RWPE2 (cell line): ENCODE measurements around the gene SLC48A1.

Source experiments
- ATAC-seq: fragments of 200-7000 bp; cut with Tn5 transposase; 3 replicates; pipeline ENCODE4 v1.9.1; 2021; ENCODE audit warnings: low read depth
- DNase-seq: peaks from one replicate; pipeline ENCODE4 v3.0.0-alpha.2; 2020; ENCODE audit warnings: low spot score
- H3K27ac ChIP-seq: fragments of 450-650 bp; 2 replicates; pipeline ENCODE4 v1.5.1; 2017; ENCODE audit warnings: mild to moderate bottlenecking; ENCODE audit not compliant: poor library complexity, severe bottlenecking
- H3K27me3 ChIP-seq: fragments of 250-450 bp; sonication (Bioruptor Pico); 2 replicates; pipeline ENCODE4 v1.5.1; 2021; ENCODE audit warnings: mild to moderate bottlenecking, moderate library complexity; ENCODE audit not compliant: insufficient read depth, poor library complexity, severe bottlenecking
- H3K36me3 ChIP-seq: fragments of 250-450 bp; sonication (Bioruptor Pico); 2 replicates; pipeline ENCODE4 v1.5.1; 2020; ENCODE audit warnings: low read depth, mild to moderate bottlenecking, moderate library complexity
- H3K4me1 ChIP-seq: fragments of 250-450 bp; sonication (Bioruptor Pico); 2 replicates; pipeline ENCODE4 v1.5.1; 2021; ENCODE audit warnings: mild to moderate bottlenecking, moderate library complexity; ENCODE audit not compliant: insufficient read depth, poor library complexity, severe bottlenecking
- H3K4me3 ChIP-seq: fragments of 250-450 bp; sonication (Bioruptor Pico); 2 replicates; pipeline ENCODE4 v1.5.1; 2021; ENCODE audit warnings: mild to moderate bottlenecking, moderate library complexity; ENCODE audit not compliant: severe bottlenecking
- H3K9me3 ChIP-seq: fragments of 250-450 bp; sonication (Bioruptor Pico); 2 replicates; pipeline ENCODE4 v1.5.1; 2021; ENCODE audit warnings: mild to moderate bottlenecking, moderate library complexity; ENCODE audit not compliant: severe bottlenecking
- TF ChIP-seq, protein P1 (sequence below): fragments of 450-650 bp; IDR thresholded peaks from one replicate; pipeline ENCODE4 v1.5.1; 2017; ENCODE audit warnings: mild to moderate bottlenecking, moderate library complexity; ENCODE audit not compliant: poor library complexity, severe bottlenecking

SLC48A1 gene

DNA sequence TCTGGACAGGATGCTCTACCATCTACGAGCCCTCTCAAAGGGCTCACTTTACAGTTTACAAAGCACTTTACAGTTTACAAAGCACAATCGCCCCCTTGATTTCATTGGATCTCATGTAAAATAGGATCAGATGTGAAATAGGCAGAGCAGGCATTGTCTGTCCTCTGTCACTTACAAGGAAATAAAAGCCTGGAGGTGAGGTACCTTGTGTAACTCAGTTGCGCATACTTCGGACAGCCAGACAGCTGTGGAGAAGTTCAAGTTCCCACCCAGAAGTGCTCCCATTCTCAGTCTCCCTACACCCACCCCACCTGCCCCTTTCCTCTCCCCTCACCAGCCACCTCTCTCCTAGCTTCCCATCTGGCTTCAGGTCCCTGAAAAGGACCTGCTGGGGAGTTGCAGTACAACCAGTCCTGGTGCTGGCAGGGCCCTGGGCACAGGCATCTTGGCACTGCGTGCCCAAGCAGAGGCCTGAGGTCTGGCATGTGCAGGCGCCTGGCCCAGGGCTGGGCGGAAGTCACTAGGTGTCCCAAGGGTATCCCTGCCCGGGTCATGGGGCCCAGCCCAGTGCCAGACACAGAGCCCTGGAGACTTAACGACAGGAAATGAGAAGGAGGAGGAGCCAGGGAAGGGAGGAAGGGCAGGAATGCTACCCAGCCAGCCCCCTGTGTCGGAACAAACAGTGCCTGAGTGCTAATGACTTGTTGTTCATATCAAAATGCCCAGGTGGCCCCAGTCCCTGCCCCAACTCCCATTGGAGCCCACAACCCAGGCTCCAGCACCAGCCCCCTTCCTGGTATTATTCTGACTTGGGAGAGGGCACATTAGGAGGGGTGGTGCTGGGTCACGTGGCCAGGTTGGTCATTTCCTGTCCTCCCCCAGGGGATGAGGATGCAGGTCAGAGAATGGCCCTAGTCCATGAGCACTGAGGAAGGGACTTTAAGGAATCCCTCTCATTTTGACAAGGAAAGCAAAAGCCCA, 19.7 kb upstream of the SLC48A1 start:
- H3K27me3 ChIP-seq, result no peaks in the 10 kb centered on the region
- peaks cover 17% of the 10 kb centered on the region for H3K36me3 ChIP-seq
- no peaks in the 10 kb centered on the region for H3K9me3 ChIP-seq
- no peak for DNase-seq
- peaks cover 53% of the 10 kb centered on the region for H3K4me1 ChIP-seq
- H3K4me3 ChIP-seq, result no peak overlapping the region
- TF ChIP-seq, protein P1, sequence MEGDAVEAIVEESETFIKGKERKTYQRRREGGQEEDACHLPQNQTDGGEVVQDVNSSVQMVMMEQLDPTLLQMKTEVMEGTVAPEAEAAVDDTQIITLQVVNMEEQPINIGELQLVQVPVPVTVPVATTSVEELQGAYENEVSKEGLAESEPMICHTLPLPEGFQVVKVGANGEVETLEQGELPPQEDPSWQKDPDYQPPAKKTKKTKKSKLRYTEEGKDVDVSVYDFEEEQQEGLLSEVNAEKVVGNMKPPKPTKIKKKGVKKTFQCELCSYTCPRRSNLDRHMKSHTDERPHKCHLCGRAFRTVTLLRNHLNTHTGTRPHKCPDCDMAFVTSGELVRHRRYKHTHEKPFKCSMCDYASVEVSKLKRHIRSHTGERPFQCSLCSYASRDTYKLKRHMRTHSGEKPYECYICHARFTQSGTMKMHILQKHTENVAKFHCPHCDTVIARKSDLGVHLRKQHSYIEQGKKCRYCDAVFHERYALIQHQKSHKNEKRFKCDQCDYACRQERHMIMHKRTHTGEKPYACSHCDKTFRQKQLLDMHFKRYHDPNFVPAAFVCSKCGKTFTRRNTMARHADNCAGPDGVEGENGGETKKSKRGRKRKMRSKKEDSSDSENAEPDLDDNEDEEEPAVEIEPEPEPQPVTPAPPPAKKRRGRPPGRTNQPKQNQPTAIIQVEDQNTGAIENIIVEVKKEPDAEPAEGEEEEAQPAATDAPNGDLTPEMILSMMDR, result no peak
- H3K27ac ChIP-seq, result peak overlapping the region; percentile 98
- ATAC-seq, result peak; percentile 39

- H3K4me3 ChIP-seq, result no peak overlapping the region
- H3K27me3 ChIP-seq, result no peaks in the 10 kb centered on the region
- H3K9me3 ChIP-seq, result no peaks in the 10 kb centered on the region
- H3K4me1 ChIP-seq, result peaks cover 53% of the 10 kb centered on the region
- peak overlapping the region; percentile 98 for H3K27ac ChIP-seq
- TF ChIP-seq, protein P1, result no peak
- DNase-seq, result no peak
- peaks cover 14% of the 10 kb centered on the region for H3K36me3 ChIP-seq
- peak; percentile 28 for ATAC-seq
Measured at GRCh38 chr12:47754126-47754525, 18.9 kb upstream of the SLC48A1 start.

GRCh38 chr12:47754881-47755280, 18.2 kb upstream of the SLC48A1 start:
- Histone ChIP-seq H3K9me3 (no peaks in the 10 kb centered on the region), H3K27ac (peak overlapping the region; percentile 98), H3K4me1 (peaks cover 58% of the 10 kb centered on the region), H3K36me3 (peaks cover 14% of the 10 kb centered on the region), H3K27me3 (no peaks in the 10 kb centered on the region), H3K4me3 (no peak overlapping the region)
- ATAC-seq (no peak), DNase-seq (no peak)
- TF ChIP-seq, protein P1, result no peak

DNA sequence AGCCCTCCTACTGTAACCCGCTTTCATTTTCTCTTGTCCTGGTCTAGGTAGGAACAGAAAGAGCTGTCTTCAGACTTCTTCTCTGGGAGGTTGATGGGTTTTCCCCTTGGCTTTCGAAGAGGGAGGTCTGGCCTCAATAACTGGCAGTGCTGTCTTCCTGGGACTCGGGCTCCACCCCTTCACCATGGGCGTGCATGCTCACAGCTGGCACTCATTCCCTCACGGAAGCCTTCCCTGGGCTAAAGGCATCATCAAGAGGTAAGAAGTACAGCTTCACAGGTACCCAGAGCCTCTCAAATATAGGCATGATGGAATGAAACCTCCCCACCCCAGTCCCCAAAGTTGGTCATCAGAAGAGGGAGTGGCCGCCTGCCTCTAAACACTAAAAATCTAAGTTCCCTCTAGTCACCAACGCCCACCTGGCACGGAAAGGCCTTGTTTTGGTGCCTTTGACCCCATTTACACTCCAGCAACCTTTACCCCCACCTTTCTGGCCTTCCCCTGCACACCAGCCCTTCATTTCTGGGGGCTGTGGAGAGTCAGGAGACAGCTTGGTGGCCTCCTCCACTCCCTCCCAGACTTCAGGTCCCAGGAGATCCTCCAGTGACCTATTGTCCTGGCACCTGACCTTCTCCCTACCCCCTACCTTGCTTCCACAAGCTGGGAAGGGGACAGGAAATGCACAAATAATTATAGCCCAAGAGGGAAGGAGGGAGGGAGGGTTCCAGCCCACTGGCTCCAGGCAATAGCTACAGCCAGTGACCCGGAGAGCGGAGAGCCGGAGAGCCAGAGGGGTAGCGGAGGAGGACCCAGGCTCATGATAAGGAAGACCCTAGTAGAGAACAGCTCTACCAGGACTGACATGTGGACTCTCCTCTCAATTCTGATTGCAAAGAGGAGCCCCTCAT, 17.1 kb upstream of the SLC48A1 start:
- TF ChIP-seq, protein P1, result no peak
- Histone ChIP-seq H3K9me3 (no peaks in the 10 kb centered on the region), H3K4me3 (no peak overlapping the region), H3K27me3 (no peaks in the 10 kb centered on the region), H3K4me1 (peaks cover 60% of the 10 kb centered on the region), H3K27ac (peak overlapping the region; percentile 98), H3K36me3 (peaks cover 8% of the 10 kb centered on the region)
- no peak for DNase-seq
- ATAC-seq, result no peak
